Right lobe of liver (tissue), 6 donors: Measurements from ENCODE around the gene C10orf105. TPM values are rescaled to one million over a fixed set of nuclear protein-coding genes. Genes with fewer than 3 reads are reported as not detected.

Source experiments
- ATAC-seq, 4 donors: fragments of 200-7000 bp; cut with Tn5 transposase; one replicate each; pipeline ENCODE4 v1.9.1; 2020; ENCODE audit warnings: mild to moderate bottlenecking in 4 of 4, moderate library complexity in 4 of 4
- DNase-seq, 3 donors: peaks; one replicate each; pipeline ENCODE4 v3.0.0-alpha.2; 2020
- H3K27ac ChIP-seq, 3 donors: fragments of 200-600 bp; one replicate each; pipeline ENCODE4 v1.8.0; 2022
- H3K27me3 ChIP-seq, 2 donors: fragments of 200-600 bp; one replicate each; pipeline ENCODE4 v1.8.0; 2022
- H3K36me3 ChIP-seq, 4 donors: fragments of 200-600 bp; sonication (generic) in 1 of 4; one replicate each; pipeline versions ENCODE4 v1.5.1 to v1.8.0; 2017 to 2022; ENCODE audit warnings: control low read depth in 1 of 4
- H3K4me1 ChIP-seq, 4 donors: fragments of 200-600 bp; sonication (generic) in 1 of 4; one replicate each; pipeline versions ENCODE4 v1.5.1 to v1.8.0; 2017 to 2022; ENCODE audit warnings: control low read depth in 1 of 4
- H3K4me3 ChIP-seq, 3 donors: fragments of 200-600 bp; one replicate each; pipeline ENCODE4 v1.8.0; 2022
- H3K9me3 ChIP-seq, 4 donors: fragments of 200-600 bp; sonication (generic) in 1 of 4; one replicate each; pipeline versions ENCODE4 v1.5.1 to v1.8.0; 2017 to 2022; ENCODE audit warnings: control low read depth in 1 of 4
- CTCF ChIP-seq, 4 donors: fragments of 200-600 bp in 3 of 4; fragments of 450-650 bp in 1 of 4; IDR thresholded peaks; one replicate each; pipeline versions ENCODE4 v1.5.1 to v1.8.0; 2016 to 2022; ENCODE audit warnings: antibody characterized with exemption in 4 of 4, mild to moderate bottlenecking in 2 of 4
- POLR2A ChIP-seq: fragments of 450-650 bp; IDR thresholded peaks from one replicate; pipeline ENCODE4 v1.6.1; 2017; ENCODE audit warnings: antibody characterized with exemption, mild to moderate bottlenecking
- WGBS: methylation state at CpG from one replicate; pipeline ENCODE4 v1.1.6; 2018; ENCODE audit warnings: low coverage, low lambda C conversion rate; ENCODE audit not compliant: insufficient coverage; ENCODE audit errors: missing lambda C conversion rate; 5-methylcytosine and 5-hydroxymethylcytosine counted together
- intact Hi-C, 2 donors: fragments of 100-400 bp; cut with DNase I; formaldehyde crosslinking; loops; one replicate each; pipeline versions ENCODE4 v1.11.2 to v1.14.1; 2022
- total RNA-seq, 6 experiments: library from RNA; depleted of rRNA in 2 of 6; stranded (reverse); fragments of >200 nt in 2 of 6; fragmentation: NEBNext Ultra II Directional in 3 of 6; extraction: Animal tissue kit (Norgen Biotek cat#: 25700) in 3 of 6; gene quantifications; one replicate each; pipeline versions ENCODE4 v1.1.0 to v1.2.4, GENCODE V29; 2016 to 2023
- donor health status: DM: no; HTN: yes; CAD: no.
- donor health status: DM: no; HTN: no; CAD: no.
- donor health status: DM: no; HTN: no; CAD: no.
- donor health status: DM: no; HTN: yes; CAD: no.
- donor health status: DM: no; HTN: yes; CAD: no.

C10orf105 gene
- total RNA-seq, 6 experiments from 2014 or later, result 0.05 TPM; not detected in 5

DNA sequence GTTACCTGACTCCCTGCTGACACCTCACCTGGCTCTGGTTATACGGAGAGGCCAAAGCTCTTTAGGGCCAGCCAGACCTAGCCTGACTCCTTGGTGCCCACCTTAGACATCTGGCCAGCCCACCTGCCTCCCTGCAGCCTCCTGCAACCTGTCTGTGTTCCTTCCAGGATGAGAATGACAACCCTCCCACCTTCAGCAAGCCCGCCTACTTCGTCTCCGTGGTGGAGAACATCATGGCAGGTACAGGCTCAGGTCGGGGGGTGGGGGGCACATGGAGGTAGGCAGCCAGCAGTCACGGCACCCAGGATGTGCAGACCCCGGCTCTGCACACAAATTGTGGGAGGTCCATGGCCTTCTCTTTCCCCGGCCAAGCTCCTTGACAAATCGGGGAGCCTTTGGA lies 32.1 kb downstream of the C10orf105 start:
- Histone ChIP-seq H3K27me3 (no peaks in the 10 kb centered on the region), H3K9me3 (no peaks in the 10 kb centered on the region), H3K27ac (no peak overlapping the region), H3K36me3 (no peaks in the 10 kb centered on the region), H3K4me3 (no peak overlapping the region), H3K4me1 (no peaks in the 10 kb centered on the region)
- 57% methylated on average over 6 of the region's 9 CpGs for WGBS
- DNase-seq (no peak), ATAC-seq (no peak)
- no peak for TF ChIP-seq POLR2A
- TF ChIP-seq CTCF (IDR thresholded peaks at IDR 0.05), result no peak
- intact Hi-C loops, result no loop called here

DNA sequence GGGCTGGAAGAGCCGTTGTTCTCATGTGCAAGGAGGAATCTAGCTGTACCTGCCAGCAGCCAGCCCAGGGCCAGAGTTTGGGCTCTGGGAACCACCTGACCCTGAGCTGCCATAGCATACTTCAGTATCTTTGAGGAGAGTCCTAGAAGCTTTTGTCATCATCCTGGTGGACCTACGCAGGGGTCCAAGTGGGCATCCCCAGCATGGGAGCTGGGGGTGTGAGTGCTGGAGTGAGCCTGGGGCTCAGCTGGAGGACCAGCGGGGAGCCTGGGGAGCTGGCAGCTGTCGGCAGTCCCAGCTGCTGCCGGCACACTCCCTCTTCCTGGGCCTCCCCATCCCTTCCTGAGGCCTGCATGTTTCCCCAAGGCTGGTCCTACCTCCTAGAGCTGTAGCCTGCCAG lies 32.5 kb downstream of the C10orf105 start:
- H3K4me1 ChIP-seq, result no peaks in the 10 kb centered on the region
- H3K27me3 ChIP-seq, result no peaks in the 10 kb centered on the region
- ATAC-seq (no peak), DNase-seq (no peak)
- no peaks in the 10 kb centered on the region for H3K9me3 ChIP-seq
- H3K4me3 ChIP-seq, result no peak overlapping the region
- no peaks in the 10 kb centered on the region for H3K36me3 ChIP-seq
- intact Hi-C loops, result no loop called here
- no peak overlapping the region for H3K27ac ChIP-seq
- TF ChIP-seq CTCF (IDR thresholded peaks at IDR 0.05), result no peak
- no peak for TF ChIP-seq POLR2A
- WGBS, result no CpG with 5 or more reads among the region's 5 CpGs

GRCh38 chr10:71685554-71686232 lies 33.9 kb downstream of the C10orf105 start:
- TF ChIP-seq CTCF (IDR thresholded peaks at IDR 0.05), result no peak
- TF ChIP-seq POLR2A, result no peak
- no peaks in the 10 kb centered on the region for H3K27me3 ChIP-seq
- H3K4me1 ChIP-seq, result no peaks in the 10 kb centered on the region
- WGBS, result 88% methylated on average over 9 of the region's 13 CpGs
- DNase-seq (no peak), ATAC-seq (no peak)
- H3K9me3 ChIP-seq, result no peaks in the 10 kb centered on the region
- H3K27ac ChIP-seq, result no peak overlapping the region
- no peaks in the 10 kb centered on the region for H3K36me3 ChIP-seq
- no peak overlapping the region for H3K4me3 ChIP-seq
- intact Hi-C loops, result no loop called here

DNA sequence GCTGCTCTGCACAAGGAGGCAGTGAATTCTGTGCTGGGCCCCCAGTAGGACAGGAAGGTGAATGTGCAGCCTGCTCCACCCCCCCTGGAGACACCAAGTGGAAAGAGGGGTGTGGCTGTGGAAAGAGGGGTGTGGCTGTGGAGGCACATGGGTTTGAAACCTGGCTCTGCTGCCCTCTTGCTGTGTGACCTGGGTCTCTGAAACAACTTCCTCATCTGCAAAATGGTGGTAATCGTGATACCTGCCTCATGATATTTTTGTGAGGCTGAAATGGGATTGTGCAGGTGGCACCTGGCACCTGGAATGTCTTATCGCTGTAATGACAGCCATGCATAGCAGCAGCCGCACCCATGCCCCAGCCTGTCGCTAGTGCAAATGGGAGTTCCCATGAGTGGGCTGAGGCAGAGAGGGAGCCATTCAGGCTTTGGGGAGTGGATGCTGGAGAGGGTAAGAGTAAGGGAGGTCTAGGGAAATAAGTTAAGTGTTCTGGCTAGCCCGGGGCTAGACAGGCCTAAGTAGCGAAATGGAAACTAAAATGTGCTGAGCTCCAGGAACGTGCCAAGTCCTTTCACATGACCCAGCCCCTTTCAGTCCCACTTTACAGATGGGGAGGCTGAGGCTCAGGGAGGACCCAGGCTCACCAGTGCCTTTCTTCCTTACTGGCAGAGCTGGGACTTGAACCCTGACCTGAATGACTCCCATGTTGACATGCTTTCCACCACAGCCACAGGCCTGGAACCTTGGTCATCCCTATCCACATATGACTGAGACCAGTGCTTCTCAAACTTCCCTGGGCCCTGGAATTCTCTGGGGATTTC lies 35.0 kb downstream of the C10orf105 start:
- H3K4me1 ChIP-seq, result no peaks in the 10 kb centered on the region
- WGBS, result 87% methylated on average over 4 of the region's 7 CpGs
- ATAC-seq (peak; percentile 31 to 61 (median 46)), DNase-seq (no peak)
- intact Hi-C loops, result no loop called here
- no peak for TF ChIP-seq POLR2A
- no peak for TF ChIP-seq CTCF (IDR thresholded peaks at IDR 0.05)
- no peak overlapping the region for H3K4me3 ChIP-seq
- no peaks in the 10 kb centered on the region for H3K27me3 ChIP-seq
- H3K36me3 ChIP-seq, result no peaks in the 10 kb centered on the region
- H3K9me3 ChIP-seq, result no peaks in the 10 kb centered on the region
- H3K27ac ChIP-seq, result no peak overlapping the region
